GM23248 (cell line): Measurements from ENCODE around the gene VSX2.

Experiments
- EZH2 ChIP-seq: fragments of 200-600 bp; sonication (generic); IDR thresholded peaks from 2 replicates; pipeline ENCODE4 v1.6.1; 2018; ENCODE audit warnings: antibody characterized with exemption, mild to moderate bottlenecking; ENCODE audit not compliant: insufficient read depth, poor library complexity, severe bottlenecking
- EZH2phosphoT487 ChIP-seq: fragments of 200-600 bp; sonication (generic); IDR thresholded peaks from 2 replicates; pipeline ENCODE4 v1.6.1; 2018; ENCODE audit warnings: antibody characterized with exemption, moderate library complexity, mild to moderate bottlenecking, low read depth; ENCODE audit not compliant: insufficient read depth

DNA sequence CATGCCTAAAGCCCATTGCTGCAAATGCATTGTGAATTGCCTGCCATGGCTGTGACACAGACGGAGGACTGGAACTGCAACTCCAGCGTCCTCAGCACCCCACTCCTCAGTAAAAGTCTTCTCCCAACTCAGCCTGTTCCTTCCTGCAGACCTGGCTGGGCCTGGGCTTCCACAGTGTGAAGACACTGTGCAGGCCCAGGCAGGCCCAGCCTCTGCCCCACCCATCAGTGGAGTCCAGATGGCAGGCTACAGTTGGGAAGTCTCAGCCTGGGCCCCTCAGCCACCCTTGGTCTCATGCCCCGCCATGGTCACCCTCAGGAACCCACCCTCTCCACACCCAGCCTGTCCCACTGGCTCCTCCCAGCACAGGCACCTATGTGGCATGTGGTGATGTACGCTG lies 22.0 kb downstream of the VSX2 start:
- TF ChIP-seq EZH2, result no peak
- TF ChIP-seq EZH2phosphoT487, result no peak
